ENCODE results near the gene SLC34A1. TPM values are rescaled to one million over a fixed set of nuclear protein-coding genes. Genes with fewer than 3 reads are reported as not detected.
"Not testable (repeated sequence)": the region's sequence is repeated elsewhere in the genome, so short reads cannot be mapped to it uniquely, and the experiment has no call there.

Gene SLC34A1
- total RNA-seq, 1 experiment from 2014 or later, result not detected

GRCh38 chr5:177412603-177413233 is 28.5 kb downstream of the SLC34A1 start:
- DNase-seq, result peak; percentile 92 to 96
- H3K27me3 ChIP-seq, result no peaks in the 10 kb centered on the region
- H3K27ac ChIP-seq, result peak overlapping the region; percentile 79
- no peak overlapping the region for H3K4me3 ChIP-seq
- H3K9me3 ChIP-seq (replicated peaks), result no peaks in the 10 kb centered on the region
- no peaks in the 10 kb centered on the region for H3K36me3 ChIP-seq
- H3K4me1 ChIP-seq, result peaks cover 32% of the 10 kb centered on the region

DNA sequence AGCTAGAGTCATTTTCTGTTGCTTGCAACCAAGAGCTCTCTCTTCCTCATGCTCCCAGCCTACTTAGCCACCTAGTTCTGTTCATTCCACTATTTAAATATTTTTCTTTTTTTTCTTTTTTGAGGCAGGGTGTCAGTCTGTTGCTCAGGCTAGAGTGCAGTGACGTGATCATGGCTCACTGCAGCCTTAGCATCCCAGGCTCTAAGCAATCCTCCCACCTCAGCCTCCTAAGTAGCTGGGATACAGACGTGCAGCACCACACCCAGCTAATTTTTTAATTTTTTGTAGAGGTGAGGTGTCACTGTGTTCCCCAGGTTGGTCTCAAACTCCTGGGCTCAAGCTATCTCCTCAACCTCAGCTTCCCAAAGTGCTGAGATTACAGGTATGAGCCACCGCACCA is 30.2 kb downstream of the SLC34A1 start:
- Histone ChIP-seq H3K9me3 (replicated peaks) (no peaks in the 10 kb centered on the region), H3K4me3 (no peak overlapping the region), H3K27ac (no peak overlapping the region), H3K27me3 (no peaks in the 10 kb centered on the region), H3K4me1 (peaks cover 32% of the 10 kb centered on the region), H3K36me3 (no peaks in the 10 kb centered on the region)
- DNase-seq, result no peak

GRCh38 chr5:177417081-177417480 is 32.8 kb downstream of the SLC34A1 start:
- not testable (repeated sequence) for H3K36me3 ChIP-seq; DNase-seq; H3K27me3 ChIP-seq; H3K9me3 ChIP-seq (replicated peaks); H3K27ac ChIP-seq; H3K4me3 ChIP-seq
- H3K4me1 ChIP-seq, result peaks cover 34% of the 10 kb centered on the region

- H3K4me1 ChIP-seq, result peaks cover 16% of the 10 kb centered on the region
- H3K27ac ChIP-seq, result no peak overlapping the region
- H3K9me3 ChIP-seq (replicated peaks), result no peaks in the 10 kb centered on the region
- no peak overlapping the region for H3K4me3 ChIP-seq
- peak; percentile 44 to 62 for DNase-seq
- no peaks in the 10 kb centered on the region for H3K36me3 ChIP-seq
- H3K27me3 ChIP-seq, result no peaks in the 10 kb centered on the region
These were observed 34.8 kb downstream of the SLC34A1 start for GRCh38 chr5:177419046-177419445.

- H3K36me3 ChIP-seq; H3K4me3 ChIP-seq; DNase-seq; H3K9me3 ChIP-seq (replicated peaks); H3K27me3 ChIP-seq; H3K27ac ChIP-seq: not testable (repeated sequence)
- H3K4me1 ChIP-seq, result peaks cover 13% of the 10 kb centered on the region
These were observed 36.2 kb downstream of the SLC34A1 start for GRCh38 chr5:177420472-177420871.

GRCh38 chr5:177421062-177421798 is 37.0 kb downstream of the SLC34A1 start:
- Histone ChIP-seq H3K4me1 (peaks cover 14% of the 10 kb centered on the region), H3K9me3 (replicated peaks) (no peaks in the 10 kb centered on the region), H3K4me3 (no peak overlapping the region), H3K27me3 (no peaks in the 10 kb centered on the region), H3K27ac (no peak overlapping the region), H3K36me3 (no peaks in the 10 kb centered on the region)
- DNase-seq, result peak; percentile 40 to 54

- no peak for DNase-seq
- Histone ChIP-seq H3K36me3 (no peaks in the 10 kb centered on the region), H3K4me1 (peaks cover 20% of the 10 kb centered on the region)
These were observed 39.4 kb downstream of the SLC34A1 start for GRCh38 chr5:177423671-177424070.

DNA sequence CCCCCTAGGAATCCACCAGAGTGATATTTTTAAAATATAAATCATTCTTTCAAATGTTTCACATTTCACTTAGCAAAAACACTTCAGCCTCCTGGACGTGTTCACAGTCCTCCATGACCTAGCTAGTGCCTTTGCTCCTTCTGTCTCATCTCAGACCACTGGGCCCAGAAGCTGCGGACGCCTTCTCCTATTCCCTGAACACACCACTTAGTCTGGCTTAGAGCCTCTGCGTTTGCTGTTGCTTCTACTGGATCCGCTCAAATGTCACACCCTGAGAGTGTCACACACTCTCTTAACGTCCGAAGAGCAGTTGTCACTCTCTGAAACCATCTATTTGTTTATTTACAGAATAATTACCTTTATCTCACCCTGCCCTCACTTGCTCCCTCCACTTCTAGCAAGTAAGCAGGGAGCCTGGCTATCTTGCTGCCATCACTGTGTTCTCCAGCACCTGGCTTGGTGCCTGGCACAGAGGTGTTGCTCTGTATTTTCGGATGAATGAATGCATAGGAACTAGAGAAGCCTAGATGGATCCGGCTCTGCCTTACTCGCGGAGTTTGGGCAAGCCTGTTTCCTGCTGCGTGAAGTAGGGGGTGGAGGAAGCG is 41.1 kb downstream of the SLC34A1 start:
- Histone ChIP-seq H3K4me3 (peak overlapping the region; percentile 62), H3K9me3 (replicated peaks) (no peaks in the 10 kb centered on the region), H3K27me3 (no peaks in the 10 kb centered on the region), H3K36me3 (no peaks in the 10 kb centered on the region), H3K27ac (peak overlapping the region; percentile 67), H3K4me1 (peaks cover 31% of the 10 kb centered on the region)
- no peak for DNase-seq

More at GRCh38 chr5:177423671-177424070, 39.4 kb downstream of the SLC34A1 start:
- Histone ChIP-seq H3K27ac (no peak overlapping the region), H3K4me3 (no peak overlapping the region), H3K27me3 (no peaks in the 10 kb centered on the region), H3K9me3 (replicated peaks) (no peaks in the 10 kb centered on the region)

DNA sequence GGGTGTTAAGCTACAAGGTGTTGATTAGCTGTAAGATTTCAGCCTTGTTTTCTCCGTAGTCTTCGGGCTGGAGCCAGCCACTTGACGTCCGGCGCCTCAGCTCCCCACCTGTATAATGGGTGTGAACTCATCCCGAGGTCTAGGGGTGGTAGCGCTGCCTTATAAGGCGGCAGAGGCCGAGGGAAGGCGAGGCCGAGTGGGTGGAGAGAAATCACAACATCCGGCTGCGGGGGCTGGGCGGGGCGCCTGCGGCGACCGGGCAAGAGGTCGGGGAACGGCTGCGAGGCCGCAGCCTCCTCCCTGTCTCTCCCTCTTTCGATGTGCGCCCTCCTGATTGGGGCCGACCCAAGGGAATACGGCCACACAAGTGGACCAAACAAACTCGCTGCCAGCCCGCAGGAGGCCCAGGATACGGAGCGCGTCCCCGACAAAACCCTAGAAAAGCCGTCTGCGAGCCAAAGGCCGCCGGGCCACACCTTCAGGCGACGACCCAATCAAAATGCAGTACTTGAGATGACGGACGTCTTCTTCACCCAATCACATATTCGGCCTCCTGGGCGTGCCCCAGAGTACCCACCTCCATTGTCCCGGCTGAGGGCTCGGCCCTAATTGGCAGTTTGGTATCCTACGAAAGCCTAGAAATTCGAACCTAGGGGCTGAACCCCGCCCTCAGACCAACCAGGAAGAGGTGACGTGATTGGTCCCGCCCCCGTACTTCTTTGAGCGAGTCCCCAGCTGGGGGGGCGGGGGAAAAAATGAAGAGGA is 41.7 kb downstream of the SLC34A1 start:
- peaks cover 32% of the 10 kb centered on the region for H3K4me1 ChIP-seq
- H3K27ac ChIP-seq, result peak overlapping the region; percentile 67
- 0 out of 2 replicates have a peak, but pooled peaks cover 4% of the 10 kb centered on the region for H3K36me3 ChIP-seq
- H3K4me3 ChIP-seq, result peak overlapping the region; percentile 62
- H3K9me3 ChIP-seq (replicated peaks), result no peaks in the 10 kb centered on the region
- no peaks in the 10 kb centered on the region for H3K27me3 ChIP-seq
- DNase-seq, result peak; percentile 100

- Histone ChIP-seq H3K27ac (peak within 1 kb of the TSS; percentile 71), H3K4me3 (peak within 1 kb of the TSS; percentile 89), H3K4me1 (peaks cover 27% of the 10 kb centered on the region), H3K36me3 (0 out of 2 replicates have a peak, but pooled peaks cover 5% of the 10 kb centered on the region), H3K9me3 (replicated peaks) (no peaks in the 10 kb centered on the region), H3K27me3 (no peaks in the 10 kb centered on the region)
- peak; percentile 47 to 56 for DNase-seq
These were observed 42.5 kb downstream of the SLC34A1 start, which contains the start of gene GRK6 for GRCh38 chr5:177426566-177427210. TSS of gene GRK6 (plus strand) at chr5:177426676. CDS start at chr5:177426846, 170 bp downstream.

- no peaks in the 10 kb centered on the region for H3K9me3 ChIP-seq (replicated peaks)
- peak overlapping the region; percentile 89 for H3K4me3 ChIP-seq
- peaks cover 25% of the 10 kb centered on the region for H3K4me1 ChIP-seq
- H3K36me3 ChIP-seq, result peaks cover 11% of the 10 kb centered on the region
- DNase-seq, result peak in 1 of 2 experiments; percentile 41
- peak overlapping the region; percentile 71 for H3K27ac ChIP-seq
- no peaks in the 10 kb centered on the region for H3K27me3 ChIP-seq
These were observed 43.1 kb downstream of the SLC34A1 start for GRCh38 chr5:177427211-177427822.

- Histone ChIP-seq H3K27ac (no peak overlapping the region), H3K4me1 (peaks cover 25% of the 10 kb centered on the region), H3K4me3 (no peak overlapping the region), H3K9me3 (replicated peaks) (no peaks in the 10 kb centered on the region), H3K27me3 (no peaks in the 10 kb centered on the region), H3K36me3 (peaks cover 18% of the 10 kb centered on the region)
- DNase-seq, result no peak
These were observed 43.8 kb downstream of the SLC34A1 start for GRCh38 chr5:177427919-177428573.

GRCh38 chr5:177428574-177429217 is 44.5 kb downstream of the SLC34A1 start:
- Histone ChIP-seq H3K9me3 (replicated peaks) (no peaks in the 10 kb centered on the region), H3K4me1 (peaks cover 25% of the 10 kb centered on the region), H3K27ac (no peak overlapping the region), H3K27me3 (no peaks in the 10 kb centered on the region), H3K4me3 (no peak overlapping the region), H3K36me3 (peaks cover 23% of the 10 kb centered on the region)
- DNase-seq, result no peak

All from SJCRH30 (cell line).